ENCODE results near the gene PRODH2. TPM values are rescaled to one million over a fixed set of nuclear protein-coding genes. Genes with fewer than 3 reads are reported as not detected.

The PRODH2 gene
- total RNA-seq, 2 donors from 2014 or later: not detected

DNA sequence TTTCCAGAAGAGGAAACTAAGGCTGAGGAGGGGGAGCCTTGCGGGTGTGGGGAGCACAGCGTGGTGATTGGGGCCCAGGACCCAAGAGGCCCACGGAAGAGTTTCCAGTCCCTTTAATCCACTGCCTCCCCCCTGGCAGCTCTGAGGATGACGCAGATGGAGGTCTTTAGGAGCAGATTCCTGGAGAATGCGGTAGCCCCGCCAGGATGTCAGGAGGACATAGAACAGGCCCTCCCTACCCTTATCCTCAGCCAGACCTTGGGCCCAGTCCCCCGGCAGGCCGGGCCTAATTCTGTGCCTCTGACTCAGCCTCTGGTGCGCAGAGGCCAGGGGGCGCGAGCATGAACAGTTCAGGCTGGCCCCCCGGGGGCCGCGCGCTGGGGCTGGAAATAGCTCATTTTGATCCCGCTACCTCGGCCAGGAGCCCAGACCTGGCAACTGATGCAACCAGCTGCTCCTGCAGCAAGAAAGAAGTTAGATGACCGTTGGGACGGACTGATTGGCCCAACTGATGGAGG, 55.4 kb downstream of the PRODH2 start:
- Histone ChIP-seq H3K4me3 (peak overlapping the region; percentile 69 to 97), H3K27me3 (replicated peaks; ENCODE audit: insufficient read depth) (no peaks in the 10 kb centered on the region), H3K4me1 (replicated peaks) (peaks cover 6% of the 10 kb centered on the region), H3K9me3 (no peaks in the 10 kb centered on the region), H3K36me3 (peaks cover 0 to 17% of the 10 kb centered on the region in 2 donors), H3K27ac (peak overlapping the region; percentile 73 to 79)
- intact Hi-C loops (cut with DNase I): loop anchor here (5.0 to 10.0 kb wide), 2 partner anchors 180 to 298 kb away; partner anchors contain the start of genes LRFN3, THAP8 and WDR62
- 8% methylated on average over 19 of the region's 19 CpGs for WGBS
- TF ChIP-seq, protein P1, sequence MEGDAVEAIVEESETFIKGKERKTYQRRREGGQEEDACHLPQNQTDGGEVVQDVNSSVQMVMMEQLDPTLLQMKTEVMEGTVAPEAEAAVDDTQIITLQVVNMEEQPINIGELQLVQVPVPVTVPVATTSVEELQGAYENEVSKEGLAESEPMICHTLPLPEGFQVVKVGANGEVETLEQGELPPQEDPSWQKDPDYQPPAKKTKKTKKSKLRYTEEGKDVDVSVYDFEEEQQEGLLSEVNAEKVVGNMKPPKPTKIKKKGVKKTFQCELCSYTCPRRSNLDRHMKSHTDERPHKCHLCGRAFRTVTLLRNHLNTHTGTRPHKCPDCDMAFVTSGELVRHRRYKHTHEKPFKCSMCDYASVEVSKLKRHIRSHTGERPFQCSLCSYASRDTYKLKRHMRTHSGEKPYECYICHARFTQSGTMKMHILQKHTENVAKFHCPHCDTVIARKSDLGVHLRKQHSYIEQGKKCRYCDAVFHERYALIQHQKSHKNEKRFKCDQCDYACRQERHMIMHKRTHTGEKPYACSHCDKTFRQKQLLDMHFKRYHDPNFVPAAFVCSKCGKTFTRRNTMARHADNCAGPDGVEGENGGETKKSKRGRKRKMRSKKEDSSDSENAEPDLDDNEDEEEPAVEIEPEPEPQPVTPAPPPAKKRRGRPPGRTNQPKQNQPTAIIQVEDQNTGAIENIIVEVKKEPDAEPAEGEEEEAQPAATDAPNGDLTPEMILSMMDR (IDR thresholded peaks at IDR 0.05): no peak
- TF ChIP-seq POLR2AphosphoS5 (IDR thresholded peaks at IDR 0.05) (no peak), POLR2A (IDR thresholded peaks at IDR 0.05) (no peak)
- DNase-seq (ENCODE audit: low spot score): no peak

DNA sequence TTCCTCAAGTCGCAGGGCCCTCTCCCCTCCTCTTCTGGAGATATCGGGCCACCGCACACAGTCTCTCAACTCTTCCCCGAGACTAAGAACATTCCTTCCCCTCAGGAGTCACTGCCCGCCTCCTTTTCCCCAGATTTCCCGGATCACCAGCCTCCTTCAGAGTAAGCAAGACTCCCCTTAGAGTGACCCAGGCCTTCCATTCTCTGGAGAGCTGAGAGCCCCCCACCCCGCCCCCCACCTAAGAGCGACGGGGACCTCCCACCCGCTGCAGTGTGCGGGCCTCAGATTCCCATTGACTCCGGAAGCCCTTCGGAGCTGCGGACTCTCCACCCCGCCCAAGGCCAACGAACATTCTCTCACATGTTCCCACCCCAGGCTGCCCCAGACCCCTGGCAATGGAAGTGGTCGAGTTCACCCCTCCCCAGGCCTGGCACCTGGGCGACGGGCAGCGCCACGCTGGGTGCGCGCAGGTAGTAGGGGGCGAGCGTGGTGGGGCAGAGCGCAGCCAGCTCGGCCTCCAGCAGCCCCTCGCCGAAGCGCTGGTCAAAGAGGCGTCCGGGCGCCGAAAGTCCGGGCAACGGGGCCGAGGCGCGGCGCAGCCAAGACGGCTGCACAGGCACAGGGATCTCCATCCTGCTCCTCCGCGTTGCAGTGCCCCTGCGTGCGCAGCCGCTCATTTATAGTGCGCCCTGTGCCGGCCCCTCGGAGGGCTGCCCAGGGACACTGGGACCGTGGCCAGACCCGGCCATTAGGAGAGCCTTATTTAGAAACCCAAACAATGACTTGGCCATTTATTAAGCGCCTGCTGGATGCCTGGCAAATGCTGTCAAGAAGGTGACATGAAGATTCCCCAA, 56.0 kb downstream of the PRODH2 start, which contains the start of gene HSPB6:
TSS of gene HSPB6 (minus strand) at position 653 of the 854 bp plus-strand sequence. CDS start at position 632, 21 bp downstream.
- no peaks in the 10 kb centered on the region for H3K27me3 ChIP-seq (replicated peaks; ENCODE audit: insufficient read depth)
- DNase-seq (ENCODE audit: low spot score): no peak
- peak within 1 kb of the TSS; percentile 73 to 79 for H3K27ac ChIP-seq
- H3K4me1 ChIP-seq (replicated peaks): peaks cover 6% of the 10 kb centered on the region
- H3K4me3 ChIP-seq: peak within 1 kb of the TSS; percentile 69 to 97
- H3K36me3 ChIP-seq: peaks cover 0 to 17% of the 10 kb centered on the region in 2 donors
- TF ChIP-seq POLR2AphosphoS5 (IDR thresholded peaks at IDR 0.05) (no peak), POLR2A (IDR thresholded peaks at IDR 0.05) (no peak)
- TF ChIP-seq, protein P1 (IDR thresholded peaks at IDR 0.05): no peak
- no peaks in the 10 kb centered on the region for H3K9me3 ChIP-seq
- intact Hi-C loops (cut with DNase I): loop anchor here (5.0 to 10.0 kb wide), 2 partner anchors 181 to 298 kb away; partner anchors contain the start of genes LRFN3, THAP8 and WDR62
- 20% methylated on average over 51 of the region's 52 CpGs for WGBS

DNA sequence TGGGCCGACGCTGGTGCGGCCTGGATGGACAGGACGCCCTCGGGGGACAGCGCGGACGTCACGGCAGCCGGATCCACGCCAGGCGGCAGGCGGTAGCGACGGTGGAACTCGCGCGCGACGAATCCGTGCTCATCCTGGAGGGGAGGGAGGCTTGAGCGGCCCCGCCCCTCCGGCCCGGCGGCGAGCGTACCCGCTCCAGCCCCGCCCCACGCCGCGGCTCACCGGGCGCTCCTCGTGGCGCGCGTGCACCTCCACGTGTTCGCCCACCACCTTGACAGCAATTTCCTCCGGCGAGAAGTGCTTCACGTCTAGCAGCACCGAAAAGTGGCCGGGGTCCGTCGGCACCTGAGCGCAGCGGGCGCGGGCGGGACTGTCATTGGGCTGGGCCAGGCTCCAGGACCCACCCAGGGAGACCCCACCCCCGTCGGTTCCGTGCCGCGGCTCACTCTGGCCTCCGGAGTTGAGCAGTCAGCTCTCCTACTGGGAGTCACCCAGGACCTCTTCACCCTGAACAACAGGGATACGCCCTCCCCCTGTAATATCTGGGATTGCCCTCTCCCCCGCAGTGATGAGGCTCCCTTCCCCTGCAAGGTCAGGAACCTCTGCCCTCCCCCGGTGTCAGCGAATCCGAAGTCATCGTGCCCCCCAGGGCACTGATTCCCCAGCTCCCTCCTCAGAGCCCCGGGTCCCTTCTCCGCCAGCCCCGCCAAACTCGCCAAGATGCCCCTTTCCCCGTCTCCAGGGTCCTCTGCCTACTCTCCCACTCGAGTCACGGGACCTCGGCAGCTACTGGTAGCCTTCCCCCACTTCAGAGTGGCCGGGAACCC, 56.9 kb downstream of the PRODH2 start:
- intact Hi-C loops (cut with DNase I): loop anchor here (5.0 to 10.0 kb wide), 2 partner anchors 182 to 299 kb away; partner anchors contain the start of genes LRFN3, THAP8 and WDR62
- Histone ChIP-seq H3K4me3 (peak overlapping the region; percentile 27 to 97), H3K9me3 (no peaks in the 10 kb centered on the region), H3K27ac (peak overlapping the region; percentile 73 to 79), H3K27me3 (replicated peaks; ENCODE audit: insufficient read depth) (no peaks in the 10 kb centered on the region), H3K4me1 (replicated peaks) (peaks cover 6% of the 10 kb centered on the region), H3K36me3 (peaks cover 0 to 17% of the 10 kb centered on the region in 2 donors)
- DNase-seq (ENCODE audit: low spot score): peak; percentile 38
- TF ChIP-seq POLR2AphosphoS5 (IDR thresholded peaks at IDR 0.05) (no peak), POLR2A (IDR thresholded peaks at IDR 0.05) (no peak)
- TF ChIP-seq, protein P1 (IDR thresholded peaks at IDR 0.05): no peak
- 17% methylated on average over 62 of the region's 74 CpGs for WGBS

DNA sequence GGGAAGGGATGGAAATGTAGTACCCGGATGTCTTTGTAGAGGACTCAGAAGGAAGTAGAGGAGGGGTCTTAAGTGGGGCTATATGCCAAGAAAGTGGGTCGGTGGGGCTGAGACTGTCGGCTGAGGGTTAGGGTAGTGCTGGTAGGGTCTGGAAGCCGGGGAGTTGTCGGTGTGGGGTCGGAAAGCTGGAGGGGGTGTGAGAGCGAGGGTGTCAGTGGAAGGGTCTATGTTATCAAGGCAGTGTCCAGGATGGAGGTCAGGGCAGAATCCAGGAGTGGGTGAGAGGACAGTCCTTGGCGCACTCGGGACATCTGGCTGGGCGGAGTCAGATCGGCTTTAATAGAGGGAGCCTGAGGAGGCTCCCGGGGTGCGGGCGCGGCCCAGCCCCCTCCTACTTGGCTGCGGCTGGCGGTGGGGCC, 57.5 kb downstream of the PRODH2 start:
- no peaks in the 10 kb centered on the region for H3K9me3 ChIP-seq
- H3K27me3 ChIP-seq (replicated peaks; ENCODE audit: insufficient read depth): no peaks in the 10 kb centered on the region
- H3K4me3 ChIP-seq: peak overlapping the region; percentile 27 to 97
- H3K4me1 ChIP-seq (replicated peaks): peaks cover 6% of the 10 kb centered on the region
- peaks cover 0 to 17% of the 10 kb centered on the region in 2 donors for H3K36me3 ChIP-seq
- peak overlapping the region; percentile 73 to 79 for H3K27ac ChIP-seq
- no peak for DNase-seq (ENCODE audit: low spot score)
- WGBS: 30% methylated on average over 17 of the region's 17 CpGs
- TF ChIP-seq, protein P1 (IDR thresholded peaks at IDR 0.05): no peak
- TF ChIP-seq POLR2AphosphoS5 (IDR thresholded peaks at IDR 0.05) (no peak), POLR2A (IDR thresholded peaks at IDR 0.05) (no peak)
- intact Hi-C loops (cut with DNase I): loop anchor here (5.0 to 10.0 kb wide), 2 partner anchors 182 to 300 kb away; partner anchors contain the start of genes LRFN3, THAP8 and WDR62

Measured in prostate gland (tissue), 2 donors.